Esophagus mucosa (tissue), 1 donor: Measurements from ENCODE around the gene KLRC2. TPM values are rescaled to one million over a fixed set of nuclear protein-coding genes. Genes with fewer than 3 reads are reported as not detected.
"Not testable (repeated sequence)": the region's sequence is repeated elsewhere in the genome, so short reads cannot be mapped to it uniquely, and the experiment has no call there.

Experiments
- ATAC-seq: fragments of 200-7000 bp; cut with Tn5 transposase; one replicate; pipeline ENCODE4 v1.9.1; 2020
- total RNA-seq: library from RNA; stranded (reverse); gene quantifications from one replicate; pipeline ENCODE4 v1.2.4, GENCODE V29; 2023
- donor health status: DM: yes; HTN: yes; CAD: no.

KLRC2 gene
- total RNA-seq, result 0.60 TPM

GRCh38 chr12:10435816-10436215 lies at the start of gene KLRC2:
Gene KLRC2, minus strand, starts transcription at chr12:10436010. Its CDS starts 24 bp downstream, at chr12:10435986.
- ATAC-seq, result peak; percentile 48

- ATAC-seq, result not testable (repeated sequence)
Measured at GRCh38 chr12:10481901-10482300, 46.1 kb upstream of the KLRC2 start.

GRCh38 chr12:10472808-10473207 lies 37.0 kb upstream of the KLRC2 start:
- ATAC-seq, result not testable (repeated sequence)

GRCh38 chr12:10469701-10470100 lies 33.9 kb upstream of the KLRC2 start:
- ATAC-seq, result no peak

- no peak for ATAC-seq
Measured at GRCh38 chr12:10466311-10466710, 30.5 kb upstream of the KLRC2 start.

- ATAC-seq, result no peak
Measured at GRCh38 chr12:10457760-10458159, 21.9 kb upstream of the KLRC2 start.

- no peak for ATAC-seq
Measured at GRCh38 chr12:10456856-10457255, 21.0 kb upstream of the KLRC2 start.

- ATAC-seq, result no peak
Measured at GRCh38 chr12:10455766-10456165, 20.0 kb upstream of the KLRC2 start.

GRCh38 chr12:10454531-10454930 lies 18.7 kb upstream of the KLRC2 start:
- no peak for ATAC-seq

- ATAC-seq, result peak; percentile 36
Measured at GRCh38 chr12:10453156-10453555, 17.3 kb upstream of the KLRC2 start, which contains the start of gene KLRC1. Gene KLRC1, minus strand, starts transcription at chr12:10453377. Its CDS starts 2,221 bp downstream, at chr12:10451156.

- ATAC-seq, result no peak
Measured at GRCh38 chr12:10448236-10448635, 12.4 kb upstream of the KLRC2 start.

GRCh38 chr12:10446052-10446451 lies 10.2 kb upstream of the KLRC2 start:
- ATAC-seq, result not testable (repeated sequence)

- ATAC-seq, result not testable (repeated sequence)
Measured at GRCh38 chr12:10441144-10441543, 5.3 kb upstream of the KLRC2 start.

- ATAC-seq, result not testable (repeated sequence)
Measured at GRCh38 chr12:10439608-10440274, 3.9 kb upstream of the KLRC2 start.

- ATAC-seq, result not testable (repeated sequence)
Measured at GRCh38 chr12:10437601-10438000, 1.8 kb upstream of the KLRC2 start.

GRCh38 chr12:10430623-10431022 lies 5.2 kb downstream of the KLRC2 start:
- not testable (repeated sequence) for ATAC-seq

GRCh38 chr12:10425938-10426337 lies 9.9 kb downstream of the KLRC2 start:
- ATAC-seq, result not testable (repeated sequence)

- not testable (repeated sequence) for ATAC-seq
Measured at GRCh38 chr12:10424260-10424899, 11.4 kb downstream of the KLRC2 start.

GRCh38 chr12:10422159-10422558 lies 13.7 kb downstream of the KLRC2 start:
- not testable (repeated sequence) for ATAC-seq

- ATAC-seq, result not testable (repeated sequence)
Measured at GRCh38 chr12:10420334-10420733, 15.5 kb downstream of the KLRC2 start, which contains the start of gene KLRC3. Gene KLRC3, minus strand, starts transcription at chr12:10420595. Its CDS starts 45 bp downstream, at chr12:10420550.

GRCh38 chr12:10409392-10409791 lies 26.4 kb downstream of the KLRC2 start, which contains the start of gene KLRC4:
Gene KLRC4, minus strand, starts transcription at chr12:10409757. Its CDS starts 182 bp downstream, at chr12:10409575.
- no peak for ATAC-seq

- no peak for ATAC-seq
Measured at GRCh38 chr12:10408842-10409241, 27.0 kb downstream of the KLRC2 start.

- no peak for ATAC-seq
Measured at GRCh38 chr12:10406725-10407124, 29.1 kb downstream of the KLRC2 start.

GRCh38 chr12:10405294-10405693 lies 30.5 kb downstream of the KLRC2 start:
- peak; percentile 60 for ATAC-seq
